Hematopoietic multipotent progenitor cell (in vitro differentiated cells): ENCODE measurements around the gene LGALS9C. TPM values are rescaled to one million over a fixed set of nuclear protein-coding genes. Genes with fewer than 3 reads are reported as not detected.
"Not testable (repeated sequence)": the region's sequence is repeated elsewhere in the genome, so short reads cannot be mapped to it uniquely, and the experiment has no call there.

ENCODE experiments used
- DNase-seq, 3 donors: peaks; one replicate each; pipeline ENCODE4 v3.0.0-alpha.2; 2011 to 2015; ENCODE audit warnings: low read depth in 2 of 3, low spot score in 2 of 3
- small RNA-seq: library from RNA; depleted of rRNA; stranded (forward); fragments of <200 nt; gene quantifications from one replicate; pipeline ENCODE3, GENCODE V24; 2012
- total RNA-seq: library from RNA; depleted of rRNA; stranded (reverse); fragments of >200 nt; gene quantifications from one replicate; pipeline ENCODE4 v1.2.3, GENCODE V29; 2012

LGALS9C gene
- total RNA-seq, 1 donor = 0.27 TPM

DNA sequence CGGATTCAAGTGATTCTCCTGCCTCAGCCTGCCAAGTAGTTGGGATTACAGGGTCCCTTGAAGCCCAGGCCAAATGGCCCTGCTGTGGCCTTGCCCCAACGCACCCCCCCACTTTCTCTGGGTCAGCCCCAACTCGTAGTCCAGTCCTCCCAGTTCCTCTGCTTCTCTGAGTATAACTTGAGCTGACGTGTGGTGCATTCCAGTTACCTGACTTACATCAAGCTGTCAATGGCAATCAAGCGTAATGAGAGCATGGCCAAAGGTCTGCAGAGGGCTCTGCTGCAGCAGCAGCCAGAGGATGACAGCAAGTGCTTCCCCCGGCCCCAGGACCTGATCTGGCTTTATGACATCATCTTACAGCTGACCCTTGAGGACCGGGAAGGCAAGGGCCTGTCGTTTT, 50.8 kb downstream of the LGALS9C start:
- not testable (repeated sequence) for DNase-seq

DNA sequence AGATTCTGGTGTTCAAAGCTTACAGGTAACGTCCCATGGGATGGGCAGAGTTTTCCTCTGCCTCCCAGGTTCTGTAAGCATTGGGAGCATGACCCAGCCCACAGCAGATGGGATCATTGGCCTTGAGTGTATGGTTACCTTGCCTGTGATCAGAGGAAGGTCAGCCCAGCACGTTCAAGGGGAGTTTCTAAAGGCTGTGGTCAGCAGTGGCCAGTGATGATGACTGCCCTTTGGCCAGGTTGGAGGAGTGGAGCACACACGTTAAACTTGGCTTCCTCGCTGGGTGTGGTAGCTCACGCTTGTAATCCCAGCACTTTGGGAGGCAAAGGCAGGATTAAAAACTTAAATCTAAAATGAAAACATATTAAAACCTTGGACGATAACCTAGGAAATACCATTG, 51.8 kb downstream of the LGALS9C start:
- not testable (repeated sequence) for DNase-seq

GRCh38 chr17:18528899-18529500, 52.4 kb downstream of the LGALS9C start:
- DNase-seq = not testable (repeated sequence)

DNA sequence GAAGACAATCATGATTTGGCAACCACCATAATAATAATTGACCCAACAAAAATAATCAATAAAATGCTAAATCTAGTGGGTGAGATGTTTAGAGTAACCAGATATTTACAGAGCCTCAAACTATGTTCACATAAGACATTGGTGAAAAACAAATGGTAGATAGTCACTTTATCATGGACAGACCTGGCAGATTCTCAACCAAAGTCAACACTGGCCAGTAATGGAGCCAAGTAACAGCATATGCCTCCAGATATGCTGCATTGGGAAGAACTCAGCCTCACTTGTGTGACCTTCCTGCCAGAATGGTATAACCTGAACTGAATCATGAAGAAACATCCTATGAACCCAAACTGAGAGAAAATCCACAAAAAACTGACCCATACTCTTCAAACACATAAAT, 53.8 kb downstream of the LGALS9C start:
- not testable (repeated sequence) for DNase-seq

DNA sequence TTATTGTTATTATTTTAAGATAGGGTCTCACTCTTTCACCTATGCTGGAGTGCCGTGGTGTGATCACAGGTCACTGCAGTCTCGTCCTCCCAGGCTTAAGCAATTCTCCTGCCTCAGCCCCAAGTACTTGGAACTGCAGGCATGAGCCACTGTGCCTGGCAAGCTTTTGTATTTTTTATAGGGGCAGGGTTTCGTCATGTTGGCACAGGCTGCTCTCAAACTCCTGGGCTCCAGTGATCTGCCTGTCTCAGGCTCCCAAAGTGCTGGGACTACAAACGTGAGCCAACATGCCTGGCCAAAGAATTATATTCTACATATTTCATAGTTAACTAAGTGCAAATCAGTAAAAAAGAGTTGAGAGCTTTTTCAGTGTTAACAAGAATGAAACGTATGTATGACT, 65.6 kb downstream of the LGALS9C start:
- not testable (repeated sequence) for DNase-seq

- not testable (repeated sequence) for DNase-seq
Measured at GRCh38 chr17:18542907-18543306, 66.3 kb downstream of the LGALS9C start.

Small RNA genes lying within 50 kb of the gene (small RNA-seq; reads per million reads assigned to genes)
- not detected for gene AL353997.1
- not detected for gene AL353997.4

Other genes with a start within 250 kb of the LGALS9C start
- 378 TPM for gene FLII, start 218.1 kb upstream of the LGALS9C start, total RNA-seq
- 33.7 TPM for gene MIEF2, start 216.1 kb upstream of the LGALS9C start, total RNA-seq
- 38.8 TPM for gene TOP3A, start 161.8 kb upstream of the LGALS9C start, total RNA-seq
- gene SMCR8, start 161.5 kb upstream of the LGALS9C start, total RNA-seq = 30.2 TPM
- gene SHMT1, start 113.2 kb upstream of the LGALS9C start, total RNA-seq = 18.9 TPM
- gene EVPLL, start 99.0 kb upstream of the LGALS9C start, total RNA-seq = not detected
- gene TBC1D28, start 167.6 kb downstream of the LGALS9C start, total RNA-seq = under 0.01 TPM
- 15.9 TPM for gene FOXO3B, start 205.5 kb downstream of the LGALS9C start, total RNA-seq